DMS79 (cell line): Measurements from ENCODE around the gene CTNND2.
"Not testable (repeated sequence)": the region's sequence is repeated elsewhere in the genome, so short reads cannot be mapped to it uniquely, and the experiment has no call there.

Experiments used
- DNase-seq: peaks from one replicate; lab custom pipeline; 2025; lab: John Stamatoyannopoulos, UW

Gene CTNND2

GRCh38 chr5:11082404-11082945, 821.8 kb downstream of the CTNND2 start:
- DNase-seq, result no peak

- no peak for DNase-seq
Observed at GRCh38 chr5:11076945-11077613, 827.2 kb downstream of the CTNND2 start.

- no peak for DNase-seq
Observed at GRCh38 chr5:11075035-11075805, 829.0 kb downstream of the CTNND2 start.

- DNase-seq, result no peak
Observed at GRCh38 chr5:11072568-11072967, 831.7 kb downstream of the CTNND2 start.

GRCh38 chr5:11072076-11072475, 832.2 kb downstream of the CTNND2 start:
- DNase-seq, result no peak

GRCh38 chr5:11069041-11069440, 835.2 kb downstream of the CTNND2 start:
- DNase-seq, result no peak

- DNase-seq, result not testable (repeated sequence)
Observed at GRCh38 chr5:11065723-11066122, 838.5 kb downstream of the CTNND2 start.

- no peak for DNase-seq
Observed at GRCh38 chr5:11064763-11065450, 839.3 kb downstream of the CTNND2 start.

- DNase-seq, result no peak
Observed at GRCh38 chr5:11062397-11062796, 841.8 kb downstream of the CTNND2 start.

- no peak for DNase-seq
Observed at GRCh38 chr5:11056560-11056959, 847.7 kb downstream of the CTNND2 start.

GRCh38 chr5:11054014-11054413, 850.2 kb downstream of the CTNND2 start:
- no peak for DNase-seq

GRCh38 chr5:11052871-11053270, 851.4 kb downstream of the CTNND2 start:
- no peak for DNase-seq

GRCh38 chr5:11050596-11051304, 853.5 kb downstream of the CTNND2 start:
- no peak for DNase-seq

- no peak for DNase-seq
Observed at GRCh38 chr5:11048760-11049159, 855.5 kb downstream of the CTNND2 start.

GRCh38 chr5:11047625-11048024, 856.6 kb downstream of the CTNND2 start:
- DNase-seq, result no peak

- DNase-seq, result no peak
Observed at GRCh38 chr5:11047030-11047429, 857.2 kb downstream of the CTNND2 start.

GRCh38 chr5:11046160-11046559, 858.1 kb downstream of the CTNND2 start:
- DNase-seq, result no peak

GRCh38 chr5:11045411-11045810, 858.8 kb downstream of the CTNND2 start:
- DNase-seq, result no peak

- DNase-seq, result no peak
Observed at GRCh38 chr5:11044581-11044980, 859.7 kb downstream of the CTNND2 start.

GRCh38 chr5:11043881-11044280, 860.4 kb downstream of the CTNND2 start:
- no peak for DNase-seq

GRCh38 chr5:11040345-11040744, 863.9 kb downstream of the CTNND2 start:
- no peak for DNase-seq

- DNase-seq, result no peak
Observed at GRCh38 chr5:11038772-11039171, 865.5 kb downstream of the CTNND2 start.
